Raji (cell line): ENCODE measurements around the gene PARP4.

ENCODE experiments used
- POLR2A ChIP-seq: IDR thresholded peaks from 2 replicates; pipeline ENCODE4 v1.6.1; 2011; ENCODE audit warnings: low read depth, low read length, control low read depth; ENCODE audit not compliant: insufficient read depth

PARP4 gene

DNA sequence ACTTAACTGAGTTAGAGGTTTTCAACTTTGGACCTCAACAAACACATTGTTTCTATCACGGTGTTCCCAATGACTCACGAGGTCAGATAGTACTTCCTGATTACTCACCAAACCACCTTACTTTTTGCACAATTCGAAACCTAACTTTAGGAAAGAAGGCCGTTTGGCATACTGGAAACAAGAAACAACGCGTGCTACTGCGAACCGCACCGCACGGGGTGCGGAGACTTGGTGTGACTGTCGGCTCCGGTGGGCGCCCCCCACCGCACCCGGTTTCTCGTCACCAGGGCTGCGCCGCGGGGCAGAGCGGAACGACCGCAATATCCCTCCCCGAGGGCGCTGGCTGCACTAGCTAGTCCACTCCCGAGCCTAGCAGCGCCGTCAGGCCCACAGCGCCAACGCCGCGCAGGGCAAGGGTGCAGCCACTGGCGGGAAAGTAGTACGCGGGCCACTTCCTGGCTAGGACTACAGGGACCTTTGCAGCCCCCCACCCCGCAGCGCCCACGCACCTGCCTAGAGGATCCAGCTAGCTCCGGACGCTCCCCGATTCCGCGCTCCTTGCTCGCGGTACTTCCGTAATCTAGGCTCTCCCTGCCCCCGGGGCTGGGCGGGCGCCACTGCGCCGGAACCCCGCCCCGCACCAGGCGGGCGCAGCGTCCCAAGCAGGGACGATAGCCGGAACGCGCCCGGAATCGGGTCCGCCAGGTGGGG, at the start of gene PARP4:
TSS of gene PARP4 (minus strand) at position 582 of the 711 bp plus-strand sequence. CDS start 9,002 bp downstream, outside the sequence.
- TF ChIP-seq POLR2A = peak; percentile 81

- no peak for TF ChIP-seq POLR2A
These were observed 44.5 kb upstream of the PARP4 start for GRCh38 chr13:24557081-24557480.

DNA sequence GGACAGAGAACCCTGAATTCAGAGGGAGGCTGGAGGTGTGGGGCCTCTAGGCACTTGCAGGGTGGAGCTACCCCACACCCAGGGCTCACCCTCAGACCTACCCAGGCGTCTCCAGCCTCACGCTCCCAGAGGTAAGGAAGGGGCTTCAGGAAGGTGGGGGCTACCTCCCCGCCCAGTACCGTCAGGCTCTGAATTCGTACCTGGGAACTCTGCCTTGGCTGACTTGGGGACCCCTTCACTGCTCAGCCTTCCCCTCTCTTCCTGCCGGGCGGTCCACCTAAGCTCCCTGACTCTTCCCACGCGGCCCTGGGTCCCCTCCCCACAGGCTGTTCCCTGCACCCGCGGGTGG, 28.5 kb upstream of the PARP4 start:
- no peak for TF ChIP-seq POLR2A

GRCh38 chr13:24540236-24541126, 27.9 kb upstream of the PARP4 start:
- no peak for TF ChIP-seq POLR2A

DNA sequence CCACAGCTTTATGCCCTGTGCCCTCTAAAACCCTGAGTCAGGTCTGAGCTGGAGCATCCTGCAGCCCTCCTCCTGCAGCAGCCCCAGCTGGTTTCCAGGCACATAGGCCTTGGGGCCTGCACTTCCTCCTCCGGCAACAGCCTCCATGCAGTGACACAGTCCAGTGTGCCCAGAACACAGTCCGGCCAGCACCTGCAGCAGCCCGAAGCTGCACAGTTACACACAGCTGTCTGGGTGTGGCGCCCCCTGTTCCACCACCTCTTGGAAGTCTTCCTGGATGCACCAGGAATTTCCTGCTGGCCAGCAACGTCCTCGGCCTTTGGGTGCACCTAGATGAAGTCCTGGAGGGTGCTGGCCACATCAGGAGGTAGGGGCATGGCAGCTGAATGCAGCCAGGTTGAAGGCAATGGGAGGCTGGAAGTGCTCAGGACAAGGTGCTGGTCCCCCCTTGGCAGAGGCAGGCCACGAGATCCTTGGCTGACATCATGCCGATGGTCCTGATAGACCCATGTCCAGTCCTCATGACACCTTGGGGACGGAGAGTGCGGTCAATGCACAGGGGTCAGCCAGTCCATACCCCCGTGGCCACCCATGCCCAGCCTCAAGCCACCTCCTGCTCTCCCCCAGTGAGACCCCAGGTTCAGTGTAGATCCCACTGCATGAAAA, 27.1 kb upstream of the PARP4 start:
- TF ChIP-seq POLR2A = no peak

GRCh38 chr13:24529478-24529877, 16.9 kb upstream of the PARP4 start:
- TF ChIP-seq POLR2A = no peak

DNA sequence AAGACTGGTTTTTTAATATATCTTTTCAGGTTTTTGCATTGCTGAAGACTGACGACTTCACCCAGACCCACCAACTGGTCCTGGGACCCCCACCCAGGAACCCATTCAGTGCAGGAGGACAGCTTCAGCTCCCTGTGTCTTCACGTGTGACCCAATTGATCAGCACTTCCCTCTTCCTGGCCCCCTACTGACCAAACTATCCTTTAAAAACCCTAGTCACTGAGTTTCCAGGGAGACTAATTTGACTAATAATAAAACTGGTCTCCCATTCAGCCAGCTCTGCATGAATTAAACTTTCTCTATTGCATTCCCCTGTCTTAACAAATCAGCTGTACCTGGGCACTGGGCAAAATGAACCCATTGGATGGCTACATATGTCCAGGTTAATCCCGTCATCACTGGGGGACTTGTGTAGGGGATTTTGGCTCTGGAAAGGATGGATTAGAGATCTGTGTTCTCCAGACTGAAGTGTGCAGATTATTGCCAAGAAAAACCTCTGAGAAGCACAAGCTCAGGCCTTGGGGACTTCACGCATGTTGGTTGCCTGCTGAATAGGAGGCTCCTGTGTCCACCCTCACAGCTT, 16.3 kb upstream of the PARP4 start:
- TF ChIP-seq POLR2A = no peak

- TF ChIP-seq POLR2A = no peak
These were observed 14.7 kb upstream of the PARP4 start for GRCh38 chr13:24527266-24527775.

DNA sequence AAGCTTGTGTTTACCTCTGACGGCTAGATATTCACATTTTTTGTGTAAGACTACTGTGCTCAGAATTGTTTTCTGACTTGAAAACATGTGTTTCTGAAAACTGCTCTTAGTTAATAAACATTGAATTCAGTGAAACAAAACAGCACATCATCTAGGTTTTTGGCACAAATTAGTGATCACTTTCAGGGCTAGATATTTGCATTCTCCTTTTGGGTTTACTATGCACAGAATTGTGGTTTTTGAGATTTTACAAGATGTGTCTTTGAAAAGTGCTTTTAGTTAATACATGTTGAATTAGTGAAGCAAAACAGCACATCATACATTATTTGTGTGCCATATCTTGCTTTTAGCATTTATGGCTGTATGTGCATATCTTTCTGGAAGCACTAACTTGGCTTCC, 8.2 kb upstream of the PARP4 start:
- TF ChIP-seq POLR2A = no peak

DNA sequence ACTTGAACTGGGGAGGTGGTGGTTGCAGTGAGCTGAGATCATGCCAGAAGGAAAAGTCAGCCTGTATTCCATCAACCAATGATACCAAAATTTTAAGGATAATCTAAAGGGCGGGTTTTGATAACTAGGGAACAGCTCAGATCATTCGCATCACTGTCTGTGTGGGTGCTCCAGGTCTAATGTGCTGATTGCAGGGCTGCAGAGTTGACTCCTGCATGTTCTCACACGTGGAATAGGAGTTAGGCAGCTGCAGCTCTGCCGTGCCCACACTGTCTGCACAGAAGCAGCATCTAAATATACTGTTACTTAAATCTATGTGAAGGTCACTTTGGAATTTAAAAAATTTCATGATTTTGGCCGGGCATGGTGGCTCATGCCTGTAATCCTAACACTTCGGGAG, 4.3 kb upstream of the PARP4 start:
- no peak for TF ChIP-seq POLR2A

DNA sequence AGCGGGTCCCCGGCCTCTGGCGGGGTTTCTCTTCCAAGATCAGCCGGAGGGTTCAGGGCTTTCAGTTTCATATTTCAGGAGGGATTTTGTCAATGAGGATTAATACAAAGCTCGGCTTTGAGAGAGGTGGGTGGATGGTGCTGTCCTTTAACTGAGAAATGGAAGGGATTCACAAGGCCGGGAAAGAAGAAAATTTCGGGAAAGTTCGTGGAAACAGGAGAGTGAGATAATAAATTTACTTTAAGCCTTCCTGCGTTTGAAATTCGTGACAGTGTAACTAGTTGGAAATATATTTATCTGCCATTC, 283 bp upstream of the PARP4 start:
- no peak for TF ChIP-seq POLR2A

DNA sequence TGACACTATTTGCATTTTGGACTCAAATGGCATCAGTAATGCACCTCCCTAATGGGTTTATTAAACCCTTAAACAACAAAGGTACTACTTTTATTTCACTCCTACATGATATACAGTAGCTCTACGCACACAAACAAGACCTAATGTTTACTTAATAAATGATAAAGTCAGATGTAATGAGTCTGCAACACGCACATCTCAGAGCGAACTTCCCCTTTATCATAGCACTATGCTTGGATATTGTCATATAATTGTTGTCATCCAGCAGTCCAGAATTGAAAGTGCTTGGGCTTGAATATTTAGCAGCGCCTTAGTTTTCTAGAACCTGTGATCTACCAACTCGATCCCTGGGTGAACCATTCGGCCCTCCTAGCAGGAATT, 772 bp downstream of the PARP4 start:
- TF ChIP-seq POLR2A = no peak

GRCh38 chr13:24511019-24511815, 1.4 kb downstream of the PARP4 start:
- no peak for TF ChIP-seq POLR2A

GRCh38 chr13:24506698-24507335, 5.8 kb downstream of the PARP4 start:
- no peak for TF ChIP-seq POLR2A
